Kidney tubule cell (primary cell): Measurements from ENCODE around the gene ERICH3.

Experiments used
- DNase-seq: peaks from one replicate; pipeline ENCODE4 v3.0.0-alpha.2; 2018; ENCODE audit warnings: low spot score

Gene ERICH3

GRCh38 chr1:74591949-74592348, 81.6 kb downstream of the ERICH3 start:
- no peak for DNase-seq

- no peak for DNase-seq
These were observed 83.3 kb downstream of the ERICH3 start for GRCh38 chr1:74590288-74590687.

- DNase-seq, result no peak
These were observed 85.7 kb downstream of the ERICH3 start for GRCh38 chr1:74587888-74588287.

- no peak for DNase-seq
These were observed 87.2 kb downstream of the ERICH3 start for GRCh38 chr1:74586253-74586897.

- DNase-seq, result no peak
These were observed 89.4 kb downstream of the ERICH3 start for GRCh38 chr1:74584185-74584584.

GRCh38 chr1:74583397-74583796, 90.2 kb downstream of the ERICH3 start:
- no peak for DNase-seq

GRCh38 chr1:74579425-74579824, 94.2 kb downstream of the ERICH3 start:
- DNase-seq, result no peak

GRCh38 chr1:74578101-74578500, 95.5 kb downstream of the ERICH3 start:
- no peak for DNase-seq

- DNase-seq, result no peak
These were observed 101.7 kb downstream of the ERICH3 start for GRCh38 chr1:74571891-74572290.

GRCh38 chr1:74571493-74571800, 102.1 kb downstream of the ERICH3 start:
- no peak for DNase-seq

GRCh38 chr1:74570797-74571492, 102.6 kb downstream of the ERICH3 start:
- DNase-seq, result no peak

GRCh38 chr1:74549932-74550331, 123.7 kb downstream of the ERICH3 start:
- no peak for DNase-seq

GRCh38 chr1:74548961-74549750, 124.4 kb downstream of the ERICH3 start:
- DNase-seq, result no peak

GRCh38 chr1:74545821-74546220, 127.8 kb downstream of the ERICH3 start:
- DNase-seq, result no peak

GRCh38 chr1:74534241-74534640, 139.4 kb downstream of the ERICH3 start:
- no peak for DNase-seq

- DNase-seq, result no peak
These were observed 141.8 kb downstream of the ERICH3 start for GRCh38 chr1:74531796-74532195.

- no peak for DNase-seq
These were observed 142.7 kb downstream of the ERICH3 start for GRCh38 chr1:74530892-74531291.

- no peak for DNase-seq
These were observed 145.5 kb downstream of the ERICH3 start for GRCh38 chr1:74528123-74528522.

GRCh38 chr1:74526708-74527107, 146.9 kb downstream of the ERICH3 start:
- DNase-seq, result no peak

GRCh38 chr1:74523873-74524480, 149.6 kb downstream of the ERICH3 start:
- no peak for DNase-seq

GRCh38 chr1:74522148-74522547, 151.4 kb downstream of the ERICH3 start:
- no peak for DNase-seq
